ENCODE data around the gene CHST3. TPM values are rescaled to one million over a fixed set of nuclear protein-coding genes. Genes with fewer than 3 reads are reported as not detected.

Gene CHST3
- polyA plus RNA-seq, 2 of the 4 experiments (the other 2 are of a cell fraction), result 12.8 to 23.1 TPM

GRCh38 chr10:72058989-72059842, 95.0 kb downstream of the CHST3 start:
- FAIRE-seq, result no peak
- H3K4me1 ChIP-seq, result peaks cover 10% of the 10 kb centered on the region; the same call in 2 of the 3 replicates
- CTCF ChIA-PET, result interaction anchor here (0.6 to 4.4 kb wide), 9 partner anchors 10 to 279 kb away, joined by 3 to 44 read pairs (median 4); no protein-coding TSS in a partner anchor
- 65% methylated on average over 20 of the region's 21 CpGs for whole genome bisulfite sequencing (ENCODE audit: missing lambda C conversion rate)
- no peak overlapping the region for H3K4me3 ChIP-seq
- TF ChIP-seq JUN (IDR thresholded peaks at IDR 0.05) (no peak), HOXA7 (CRISPR knock-in tag; IDR thresholded peaks at IDR 0.05) (no peak), MAZ (IDR thresholded peaks at IDR 0.05; ENCODE audit: borderline replicate concordance, low read depth, low read length) (no peak)
- no peak overlapping the region for H3K4me2 ChIP-seq
- no peak for DNase-seq (ENCODE audit: low read depth in 1 of 2, low spot score in 1 of 2)
- no peak for ATAC-seq
- H3K9me3 ChIP-seq, result no peaks in the 10 kb centered on the region
- H3K27ac ChIP-seq, result 0 out of 6 replicates have a peak overlapping the region, but pooled peaks of 1 of the 2 experiments have one; percentile 10
- POLR2A ChIA-PET, result no interaction called here

- 84% methylated on average over 19 of the region's 19 CpGs for WGBS (ENCODE audit: missing lambda C conversion rate)
- no peak for DNase-seq (ENCODE audit: low read depth in 1 of 2, low spot score in 1 of 2)
- no peak overlapping the region for H3K4me3 ChIP-seq
- ChIA-PET POLR2A (no interaction called here), CTCF (interaction anchor here (0.6 to 7.9 kb wide), 10 partner anchors 9 to 278 kb away, joined by 3 to 66 read pairs (median 4); no protein-coding TSS in a partner anchor)
- FAIRE-seq, result no peak
- peak overlapping the region in 1 of 2 experiments; percentile 57; a peak in 1 of 6 replicates for H3K27ac ChIP-seq
- H3K4me2 ChIP-seq, result no peak overlapping the region
- peak in 1 of 2 experiments; percentile 9; a peak in 1 of 6 replicates for ATAC-seq
- TF ChIP-seq REST (IDR thresholded peaks at IDR 0.05), result no peak
- TF ChIP-seq HDAC2 (IDR thresholded peaks at IDR 0.05), result no peak
- TF ChIP-seq ATOH8 (CRISPR knock-in tag; IDR thresholded peaks at IDR 0.05; ENCODE audit: low read depth), result no peak
- no peak for TF ChIP-seq USF2 (IDR thresholded peaks at IDR 0.05)
- TF ChIP-seq ZC3H11A (IDR thresholded peaks at IDR 0.05), result no peak
- no peak for TF ChIP-seq JUNB (IDR thresholded peaks at IDR 0.05)
- no peak for TF ChIP-seq MAFK (IDR thresholded peaks at IDR 0.05; ENCODE audit: partially characterized antibody)
- TF ChIP-seq FOSL2 (IDR thresholded peaks at IDR 0.05), result no peak
- TF ChIP-seq FOSL2 (CRISPR knock-in tag; IDR thresholded peaks at IDR 0.05), result no peak
- no peak for TF ChIP-seq ZSCAN20 (CRISPR knock-in tag; IDR thresholded peaks at IDR 0.05)
- no peak for TF ChIP-seq RFX5 (IDR thresholded peaks at IDR 0.05)
- TF ChIP-seq TFCP2L1 (CRISPR knock-in tag; IDR thresholded peaks at IDR 0.05), result no peak
- TF ChIP-seq EHMT2 (IDR thresholded peaks at IDR 0.05; ENCODE audit: low read depth), result no peak
- TF ChIP-seq EHF (CRISPR knock-in tag; IDR thresholded peaks at IDR 0.05), result no peak
- TF ChIP-seq ZFP36 (IDR thresholded peaks at IDR 0.05; ENCODE audit: borderline replicate concordance, partially characterized antibody), result no peak
- H3K4me1 ChIP-seq, result peaks cover 10% of the 10 kb centered on the region; the same call in 2 of the 3 replicates
- H3K9me3 ChIP-seq, result no peaks in the 10 kb centered on the region
These were observed 95.9 kb downstream of the CHST3 start for GRCh38 chr10:72059843-72060822.

Measured in A549 (cell line).